Erythroblast (primary cell): ENCODE results near the gene DST.

Experiments used
- GATA1 ChIP-seq: IDR thresholded peaks from 2 replicates; pipeline ENCODE4 v1.6.1; 2011; ENCODE audit warnings: low read depth, mild to moderate bottlenecking, control low read depth, low read length, moderate library complexity
- POLR2A ChIP-seq: IDR thresholded peaks from 2 replicates; pipeline ENCODE4 v1.6.1; 2011; ENCODE audit warnings: mild to moderate bottlenecking, low read length

DNA sequence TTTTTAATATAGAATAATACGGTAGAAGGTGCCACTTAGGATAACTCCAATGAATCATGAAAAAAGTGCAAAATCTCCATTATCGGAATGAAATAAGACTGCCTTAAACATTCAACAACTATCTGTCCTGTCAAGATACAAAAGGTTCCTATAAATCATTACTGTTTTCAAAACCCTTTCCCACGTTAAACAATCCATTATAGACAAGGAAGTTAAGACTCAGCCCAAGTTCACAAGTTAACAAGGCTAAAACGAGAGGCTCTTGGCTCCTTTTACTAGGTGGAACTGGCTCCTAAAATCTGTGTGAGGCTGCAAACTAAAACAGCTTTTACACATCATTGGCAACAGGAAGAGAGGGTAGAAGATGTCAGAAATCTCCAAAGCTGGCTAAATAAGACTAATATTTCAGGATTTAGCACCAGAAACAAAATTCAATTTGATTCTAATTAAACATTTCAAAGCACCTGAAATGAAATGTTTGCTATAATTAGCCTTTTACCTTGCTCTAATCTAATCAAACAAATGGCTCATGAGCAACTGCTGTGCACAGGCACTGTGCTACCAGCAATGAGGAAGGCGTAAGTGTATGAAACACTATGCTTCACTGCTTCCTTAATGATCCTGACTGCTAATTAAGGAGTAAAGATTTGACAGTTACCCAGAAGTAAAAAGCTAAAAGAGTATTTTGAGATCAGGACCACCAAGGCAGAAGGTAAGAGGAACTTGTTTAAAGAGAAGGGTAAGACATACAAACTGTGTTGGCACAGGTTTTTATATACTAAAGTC is 109.7 kb downstream of the DST start:
- no peak for TF ChIP-seq POLR2A
- no peak for TF ChIP-seq GATA1
